GM21619 (cell line): ENCODE results near the gene HCN3.
A peak's percentile ranks its signal among the peaks of the same experiment; 100 is the strongest.
"Not testable (repeated sequence)": the region's sequence is repeated elsewhere in the genome, so short reads cannot be mapped to it uniquely, and the experiment has no call there.

ENCODE experiments used
- ATAC-seq: cut with Tn5 transposase; IDR thresholded peaks from one replicate; pipeline ENCODE4 v1.9.1; 2021; ENCODE audit not compliant: unreplicated experiment

HCN3 gene

DNA sequence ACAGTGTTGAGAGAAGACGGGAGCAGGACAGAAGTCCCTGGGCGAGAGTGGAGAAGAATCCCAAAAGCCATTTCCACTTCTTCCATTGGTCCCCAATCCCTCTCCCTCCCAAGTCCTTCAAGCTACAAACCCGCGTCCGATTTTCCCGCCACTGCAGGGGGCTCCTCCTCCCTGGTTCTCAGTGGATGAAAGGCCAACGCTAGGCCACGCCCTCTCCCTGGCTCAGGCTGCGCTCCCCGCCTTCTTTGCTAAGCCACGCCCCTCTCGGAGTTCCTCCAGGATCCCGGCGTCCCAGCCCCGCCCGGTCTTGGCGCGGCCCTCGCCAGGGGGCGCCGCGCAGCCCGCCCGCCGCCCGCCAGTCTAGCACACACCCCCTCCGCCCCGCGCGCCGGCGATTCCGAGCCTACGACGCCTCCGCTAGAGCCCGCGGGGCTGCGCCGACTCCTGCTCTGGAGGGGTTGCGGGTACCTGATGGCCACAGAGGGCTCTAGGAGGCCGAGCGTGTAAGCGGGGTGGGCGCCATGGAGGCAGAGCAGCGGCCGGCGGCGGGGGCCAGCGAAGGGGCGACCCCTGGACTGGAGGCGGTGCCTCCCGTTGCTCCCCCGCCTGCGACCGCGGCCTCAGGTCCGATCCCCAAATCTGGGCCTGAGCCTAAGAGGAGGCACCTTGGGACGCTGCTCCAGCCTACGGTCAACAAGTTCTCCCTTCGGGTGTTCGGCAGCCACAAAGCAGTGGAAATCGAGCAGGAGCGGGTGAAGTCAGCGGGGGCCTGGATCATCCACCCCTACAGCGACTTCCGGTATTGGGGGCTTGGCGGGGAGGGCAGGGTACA lies at the start of gene HCN3:
TSS of gene HCN3 (plus strand) at position 394 of the 832 bp plus-strand sequence. CDS start at position 522, 128 bp downstream.
- ATAC-seq: peak; percentile 64

DNA sequence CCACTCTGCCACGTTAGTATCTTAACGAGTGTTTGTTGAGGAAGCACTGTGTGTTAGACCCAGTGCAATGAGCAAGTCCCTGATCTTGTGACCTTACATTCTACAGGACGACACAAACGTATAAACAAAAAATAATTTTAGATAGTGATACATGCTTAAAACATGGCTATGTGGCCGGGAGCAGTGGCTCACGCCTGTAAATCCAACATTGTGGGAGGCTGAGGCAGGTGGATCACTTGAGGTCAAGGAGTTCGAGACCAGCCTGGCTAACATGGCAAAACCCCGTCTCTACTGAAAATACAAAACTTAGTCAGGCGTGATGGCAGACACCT lies 49.2 kb upstream of the HCN3 start:
- ATAC-seq: no peak

DNA sequence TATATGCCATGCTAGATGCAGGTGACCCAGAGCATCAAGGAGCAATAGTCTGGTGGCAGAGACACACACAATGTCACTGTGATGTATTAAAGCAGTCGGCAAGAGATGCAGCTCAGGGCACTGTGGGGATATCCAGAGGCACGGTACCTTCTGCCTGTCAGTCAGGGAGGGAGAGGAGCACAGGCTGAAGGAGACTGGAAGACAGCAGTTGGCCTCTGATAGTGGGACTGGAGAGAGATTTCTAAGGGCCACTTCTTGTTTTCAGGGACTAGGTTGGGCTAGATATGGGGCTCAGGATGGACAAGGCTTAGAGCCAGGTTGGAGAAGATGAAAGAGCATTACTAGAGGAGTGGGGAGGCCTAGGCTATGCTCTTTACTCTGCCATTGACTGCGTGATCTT lies 46.0 kb upstream of the HCN3 start:
- ATAC-seq: not testable (repeated sequence)

- not testable (repeated sequence) for ATAC-seq
Measured at GRCh38 chr1:155232001-155232978, 45.0 kb upstream of the HCN3 start.

GRCh38 chr1:155233502-155233901 lies 43.8 kb upstream of the HCN3 start:
- ATAC-seq: not testable (repeated sequence)

DNA sequence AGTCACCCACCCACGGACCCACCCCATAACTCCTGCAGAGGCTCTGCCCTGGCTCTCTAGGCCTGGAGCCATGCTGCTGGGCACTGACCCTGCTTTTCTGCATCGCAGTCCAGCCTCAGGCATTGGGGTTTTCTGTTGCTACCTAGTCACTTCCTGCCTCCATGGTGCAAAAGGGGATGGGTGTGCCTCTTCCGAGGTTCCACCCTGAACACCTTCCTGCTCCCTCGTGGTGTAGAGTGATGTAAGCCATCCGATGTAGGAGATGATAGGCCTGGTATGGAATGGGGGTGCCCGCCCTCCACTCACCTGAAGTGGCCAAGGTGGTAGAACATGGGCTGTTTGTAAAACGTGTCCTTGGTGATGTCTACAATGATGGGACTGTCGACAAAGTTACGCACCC lies 41.9 kb upstream of the HCN3 start:
- ATAC-seq: not testable (repeated sequence)

DNA sequence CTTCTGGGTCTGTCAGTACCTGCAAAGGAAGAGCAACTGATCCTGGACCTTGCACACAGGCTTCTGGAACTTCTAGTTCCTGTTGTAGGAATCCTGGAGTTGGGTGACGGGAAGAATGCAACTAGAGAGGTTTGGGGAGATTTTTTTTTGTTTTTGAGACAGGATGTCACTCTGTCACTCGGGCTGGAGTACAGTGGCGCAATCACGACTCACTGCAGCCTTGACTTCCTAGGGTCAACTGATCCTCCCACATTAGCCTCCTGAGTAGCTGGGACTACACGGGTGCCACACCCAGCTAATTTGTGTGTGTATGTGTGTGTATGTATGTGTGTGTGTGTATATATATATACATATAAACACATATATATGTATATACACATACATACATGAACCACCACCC lies 40.8 kb upstream of the HCN3 start:
- ATAC-seq: no peak

DNA sequence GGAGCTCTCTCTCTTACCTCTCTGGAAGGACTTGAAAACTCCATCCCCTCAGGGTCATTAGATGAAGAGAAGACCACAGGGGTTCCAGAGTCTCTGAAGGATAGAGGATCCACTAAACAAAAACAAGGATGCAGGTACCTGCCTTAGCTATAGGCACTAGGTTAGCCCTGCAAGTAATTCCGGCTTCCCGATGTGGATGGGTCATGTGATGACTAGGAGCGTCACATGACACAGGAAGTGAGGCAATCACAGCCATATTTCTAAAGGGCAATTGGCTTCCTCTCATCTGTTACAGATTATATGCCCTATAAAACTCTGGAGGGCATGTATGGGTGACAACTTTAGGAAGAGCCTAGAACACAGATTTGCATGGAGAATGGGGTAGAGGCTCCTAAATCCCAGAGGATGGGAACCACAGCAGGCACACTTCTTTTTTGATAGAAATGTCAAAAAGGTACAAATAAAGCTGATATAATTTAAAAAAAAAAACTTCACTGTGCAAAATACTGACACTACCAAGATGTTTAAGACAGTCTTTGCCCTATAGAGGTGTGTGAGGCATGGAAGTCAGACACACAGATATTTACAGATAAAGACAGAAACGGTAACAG lies 36.1 kb upstream of the HCN3 start:
- no peak for ATAC-seq

DNA sequence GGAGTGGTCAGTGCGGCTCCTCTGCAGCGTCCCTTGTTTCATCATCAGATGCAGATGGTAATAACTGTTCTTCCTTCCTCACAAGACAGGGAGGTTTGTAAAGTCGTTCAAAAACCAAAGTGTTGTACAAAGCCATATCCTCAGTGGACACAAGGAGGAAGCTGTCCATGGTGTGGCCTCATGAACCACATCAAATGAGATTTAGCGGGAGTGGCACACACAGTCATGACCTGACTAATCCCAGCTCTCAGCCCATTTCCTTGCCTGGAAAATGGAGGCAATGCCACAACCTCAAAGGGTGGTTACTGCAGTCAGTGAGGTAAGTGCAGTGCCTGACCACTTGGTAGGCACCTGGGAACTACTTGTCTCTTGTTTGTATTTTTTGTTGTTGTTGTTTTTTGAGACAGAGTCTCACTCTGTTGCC lies 35.4 kb upstream of the HCN3 start:
- no peak for ATAC-seq

- no peak for ATAC-seq
Measured at GRCh38 chr1:155242805-155243358, 34.4 kb upstream of the HCN3 start.

GRCh38 chr1:155244368-155245162 lies 32.7 kb upstream of the HCN3 start:
- peak; percentile 90 for ATAC-seq

DNA sequence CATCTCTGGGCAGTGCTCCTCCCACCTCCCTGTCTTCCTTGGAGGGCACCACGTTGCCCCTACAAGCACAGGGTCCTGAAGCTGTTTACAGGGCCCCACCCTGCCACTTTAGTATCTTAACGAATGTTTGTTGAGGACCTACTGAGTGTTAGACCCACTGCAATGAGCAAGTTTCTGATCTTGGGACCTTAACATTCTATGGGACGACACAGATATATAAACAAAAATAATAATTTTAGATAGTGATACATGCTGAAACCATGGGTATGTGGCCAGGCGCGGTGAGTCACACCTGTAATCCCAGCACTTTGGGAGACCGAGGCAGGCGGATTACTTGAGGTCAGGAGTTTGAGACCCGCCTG lies 32.1 kb upstream of the HCN3 start:
- no peak for ATAC-seq

DNA sequence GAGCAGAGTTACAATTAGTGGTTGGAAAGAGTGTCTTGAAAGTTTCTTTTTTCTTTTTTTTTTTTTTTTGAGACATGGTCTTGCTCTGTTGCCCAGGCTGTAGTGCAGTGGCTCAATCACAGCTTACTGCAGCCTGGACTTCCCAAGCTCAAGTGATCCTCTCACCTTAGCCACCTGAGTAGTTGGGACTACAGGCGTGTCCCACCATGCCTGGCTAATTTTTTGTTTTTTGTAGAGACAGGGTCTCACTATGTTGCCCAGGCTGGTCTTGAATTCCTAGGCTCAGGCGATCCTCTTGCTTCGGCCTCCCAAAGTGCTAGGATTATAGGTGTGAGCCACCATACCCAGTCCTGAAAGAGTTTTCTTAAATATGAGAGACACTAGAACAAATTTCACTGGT lies 30.5 kb upstream of the HCN3 start:
- not testable (repeated sequence) for ATAC-seq

DNA sequence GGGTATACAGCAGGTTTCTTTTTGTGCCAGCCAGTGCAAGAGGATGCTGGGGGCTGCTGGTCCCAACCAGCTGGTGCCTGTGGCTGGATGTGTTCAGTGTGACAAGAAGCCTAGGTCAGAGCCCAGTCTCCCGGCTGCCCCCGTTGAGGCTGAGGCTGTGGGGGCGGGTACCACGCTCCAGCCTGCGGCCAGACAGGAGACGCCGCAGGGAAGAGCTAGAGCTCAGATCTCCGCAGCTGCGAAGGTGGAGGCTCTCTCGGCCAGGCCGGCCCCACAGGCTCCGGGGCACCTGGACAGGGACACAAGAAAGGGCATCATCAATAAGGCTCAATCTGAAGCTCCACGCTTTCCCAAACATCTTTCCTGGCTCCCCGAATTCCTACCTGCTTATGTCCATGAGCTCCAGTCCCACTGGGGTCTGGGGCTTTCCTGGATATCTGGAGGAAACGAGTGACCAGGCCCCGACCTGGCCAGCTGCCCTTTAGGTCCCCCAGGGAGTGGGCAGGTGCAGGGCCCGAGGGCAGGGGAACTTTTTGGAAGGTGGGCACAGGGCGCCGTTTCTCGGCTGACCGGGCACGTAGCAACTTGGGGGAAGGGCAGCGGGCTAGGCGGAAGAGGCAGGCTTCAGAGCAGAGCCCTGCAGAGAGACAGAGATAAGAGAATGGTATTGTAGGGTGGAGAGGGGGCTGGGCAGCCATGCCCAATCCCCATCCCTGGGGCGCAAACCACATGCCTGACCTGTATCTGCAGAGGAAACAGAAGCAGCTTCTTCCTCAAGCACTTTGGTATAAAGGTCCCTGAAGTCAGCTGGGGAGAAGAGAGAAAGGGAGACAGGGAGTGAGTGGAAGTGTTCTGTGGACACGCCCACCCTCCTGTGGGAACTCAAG lies 29.4 kb upstream of the HCN3 start:
- no peak for ATAC-seq

GRCh38 chr1:155250246-155250632 lies 27.0 kb upstream of the HCN3 start:
- ATAC-seq: no peak

- ATAC-seq: peak; percentile 76
Measured at GRCh38 chr1:155250633-155251449, 26.4 kb upstream of the HCN3 start.

DNA sequence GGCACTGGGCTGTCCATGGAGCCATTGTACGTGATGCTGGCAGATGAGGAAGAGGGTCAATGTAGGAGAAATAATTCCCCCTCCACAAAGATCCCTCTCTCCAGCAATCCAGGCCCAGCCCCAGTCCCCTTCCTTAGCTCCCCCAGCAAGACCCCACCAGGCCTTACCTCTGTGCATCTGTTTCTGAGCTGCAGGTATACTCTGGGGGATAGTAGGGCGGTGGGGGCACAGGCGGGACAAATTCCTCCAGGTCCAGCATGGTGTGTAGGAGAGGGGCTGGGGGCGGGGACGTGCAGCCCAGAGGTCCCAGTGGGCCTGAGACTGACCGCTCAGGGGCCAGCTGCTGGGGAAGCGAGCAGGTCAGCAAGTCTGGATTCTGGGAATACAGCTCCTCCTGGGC lies 25.7 kb upstream of the HCN3 start:
- no peak for ATAC-seq

DNA sequence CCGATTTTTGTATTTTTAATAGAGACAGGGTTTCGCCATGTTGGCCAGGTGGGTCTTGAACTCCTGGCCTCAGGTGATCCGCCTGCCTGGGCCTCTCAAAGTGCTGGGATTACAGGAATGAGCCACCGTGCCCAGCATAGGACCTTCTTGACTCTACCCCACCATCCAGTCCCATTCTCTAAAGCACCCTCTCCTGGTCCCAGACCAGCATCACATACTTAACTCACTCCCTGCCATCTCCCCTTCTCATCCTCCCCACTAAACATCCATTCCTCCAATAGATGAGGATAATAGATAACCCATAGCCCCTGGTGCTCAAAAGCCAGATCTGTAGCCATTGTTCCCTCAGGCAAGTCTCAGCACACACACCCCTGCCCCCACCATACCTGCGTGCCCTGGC lies 24.1 kb upstream of the HCN3 start:
- no peak for ATAC-seq

- ATAC-seq: no peak
Measured at GRCh38 chr1:155253797-155254196, 23.5 kb upstream of the HCN3 start.
